CD1c-positive myeloid dendritic cell (primary cell): ENCODE data around the gene KITLG.
"Not testable (repeated sequence)": the region's sequence is repeated elsewhere in the genome, so short reads cannot be mapped to it uniquely, and the experiment has no call there.

Source experiments
- DNase-seq: peaks from one replicate; pipeline ENCODE4 v3.0.0-alpha.2; 2016; ENCODE audit errors: extremely low spot score

The KITLG gene

DNA sequence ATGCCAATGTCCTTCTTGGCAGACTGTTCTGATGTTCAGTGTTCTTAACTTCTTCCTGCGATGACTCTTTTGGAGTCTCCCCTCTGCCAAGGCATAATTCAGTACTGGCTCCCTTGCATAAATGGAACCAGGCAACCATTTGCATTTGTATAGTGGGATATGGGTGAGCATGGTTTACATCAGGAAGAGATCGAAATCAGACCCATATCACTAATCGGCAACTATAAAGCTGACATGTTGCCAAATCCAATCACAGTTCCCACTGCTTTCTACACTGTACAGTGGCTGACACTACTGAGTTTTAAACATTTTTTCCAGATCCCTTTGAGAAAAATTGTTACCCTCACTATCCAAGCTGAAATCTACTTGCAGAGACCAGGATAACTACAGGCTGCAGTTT is 83.8 kb downstream of the KITLG start:
- DNase-seq = no peak

DNA sequence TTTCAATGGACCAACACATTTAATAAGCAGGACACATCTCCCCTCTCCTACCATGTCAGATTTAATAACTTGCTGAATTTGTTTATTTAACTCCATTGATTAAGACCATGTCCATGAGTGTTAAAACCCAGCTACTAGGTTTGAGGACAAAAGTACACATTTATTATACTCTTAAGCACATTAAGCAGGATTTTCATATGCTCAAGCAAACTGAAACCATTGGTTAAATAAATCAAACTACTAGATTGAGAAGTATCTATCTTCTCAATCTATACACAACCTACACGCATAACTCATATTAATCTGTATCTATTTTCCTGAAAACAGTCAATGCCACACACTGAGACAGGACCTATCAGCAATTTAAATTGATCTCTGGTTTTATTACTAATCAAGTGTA is 85.2 kb downstream of the KITLG start:
- DNase-seq = no peak

DNA sequence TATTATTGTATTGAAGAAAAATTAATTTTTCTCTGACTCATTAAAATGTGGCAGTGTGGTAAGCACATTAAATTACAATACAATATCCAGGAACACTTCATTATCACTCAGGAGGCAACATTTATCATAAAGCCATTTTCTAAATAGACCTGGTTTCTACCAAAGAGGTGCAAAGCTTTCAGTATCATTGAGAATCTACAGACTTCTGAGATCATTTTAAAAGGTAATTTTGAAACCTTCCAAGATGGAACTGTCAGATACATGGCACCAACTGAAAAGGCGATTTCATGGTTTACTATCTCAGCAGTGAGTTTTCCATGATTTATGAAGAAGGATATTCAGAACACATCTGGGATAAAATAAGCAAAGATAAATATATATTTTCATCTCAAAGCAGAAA is 85.8 kb downstream of the KITLG start:
- DNase-seq = no peak

DNA sequence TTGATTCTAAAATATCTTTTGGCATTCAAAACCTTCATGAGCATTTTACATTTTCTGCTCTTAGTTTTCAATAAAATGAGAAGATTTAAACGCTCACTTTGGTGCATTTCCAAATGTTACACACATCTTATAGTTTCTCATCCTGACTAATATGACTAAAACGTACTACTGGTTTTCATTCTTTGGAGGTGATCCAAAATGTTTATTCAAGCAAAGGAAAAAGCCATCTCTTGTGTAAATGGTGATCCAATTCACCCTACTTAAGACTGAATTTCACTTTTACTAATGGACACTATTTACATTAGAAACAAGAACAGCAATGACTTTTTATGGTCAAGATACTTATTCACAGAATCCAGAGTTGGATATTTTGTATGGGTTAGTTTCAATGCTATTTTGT is 86.6 kb downstream of the KITLG start:
- DNase-seq = no peak

DNA sequence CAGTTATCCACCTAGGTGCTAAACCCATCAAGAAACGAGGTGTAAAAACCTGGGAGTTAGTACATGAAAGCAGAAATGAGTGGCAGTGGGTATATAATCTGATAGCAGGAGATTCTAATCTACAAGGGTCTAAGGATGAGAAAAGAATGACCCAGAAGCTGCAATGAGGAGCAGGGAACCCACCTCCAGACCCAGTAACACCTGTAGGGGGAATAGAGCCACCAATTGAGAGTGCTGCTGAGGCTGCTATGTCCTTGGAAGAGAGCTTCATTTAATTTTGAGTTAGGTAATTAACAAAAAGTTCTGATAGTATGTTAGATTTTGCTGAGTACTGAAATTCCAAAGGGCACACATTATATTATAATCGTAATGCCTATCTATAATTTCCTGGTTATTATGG is 89.8 kb downstream of the KITLG start:
- no peak for DNase-seq

DNA sequence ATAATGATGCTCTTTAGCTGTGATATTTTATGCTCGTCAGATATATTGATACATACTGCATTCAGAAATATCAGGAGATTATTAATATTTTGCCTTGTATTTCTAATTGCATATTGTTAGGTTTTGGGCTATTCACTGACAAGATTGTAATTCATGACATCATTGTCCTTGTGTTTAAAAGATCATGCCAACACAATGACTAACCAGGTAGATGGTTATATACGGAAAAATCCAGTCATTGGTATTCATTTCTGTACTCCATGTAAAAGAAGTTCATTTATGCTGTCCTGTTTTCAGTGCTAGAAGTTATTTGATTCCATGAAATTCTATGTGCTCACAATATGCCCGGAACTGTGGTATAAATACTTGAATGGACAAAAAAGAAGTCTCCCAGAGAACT is 107.5 kb downstream of the KITLG start:
- DNase-seq = no peak

DNA sequence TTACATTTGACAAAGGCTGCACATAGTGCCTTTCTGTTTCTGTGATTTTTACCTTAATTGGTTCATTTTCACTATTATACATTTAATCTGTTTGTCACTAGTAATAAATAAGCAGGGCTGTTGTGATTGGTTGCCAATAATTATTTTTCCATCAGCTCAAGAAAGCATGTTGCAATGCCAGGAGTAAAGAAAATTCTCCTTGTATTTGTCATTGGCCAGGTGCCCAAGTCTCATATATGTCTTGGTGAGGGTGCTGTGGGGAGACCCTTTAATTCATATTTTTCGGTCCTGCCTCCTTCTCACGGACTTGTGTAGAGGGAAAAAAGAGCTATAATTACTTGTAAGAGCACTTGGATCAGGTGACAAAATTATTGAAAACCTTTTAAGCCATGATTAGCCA is 108.0 kb downstream of the KITLG start:
- no peak for DNase-seq

DNA sequence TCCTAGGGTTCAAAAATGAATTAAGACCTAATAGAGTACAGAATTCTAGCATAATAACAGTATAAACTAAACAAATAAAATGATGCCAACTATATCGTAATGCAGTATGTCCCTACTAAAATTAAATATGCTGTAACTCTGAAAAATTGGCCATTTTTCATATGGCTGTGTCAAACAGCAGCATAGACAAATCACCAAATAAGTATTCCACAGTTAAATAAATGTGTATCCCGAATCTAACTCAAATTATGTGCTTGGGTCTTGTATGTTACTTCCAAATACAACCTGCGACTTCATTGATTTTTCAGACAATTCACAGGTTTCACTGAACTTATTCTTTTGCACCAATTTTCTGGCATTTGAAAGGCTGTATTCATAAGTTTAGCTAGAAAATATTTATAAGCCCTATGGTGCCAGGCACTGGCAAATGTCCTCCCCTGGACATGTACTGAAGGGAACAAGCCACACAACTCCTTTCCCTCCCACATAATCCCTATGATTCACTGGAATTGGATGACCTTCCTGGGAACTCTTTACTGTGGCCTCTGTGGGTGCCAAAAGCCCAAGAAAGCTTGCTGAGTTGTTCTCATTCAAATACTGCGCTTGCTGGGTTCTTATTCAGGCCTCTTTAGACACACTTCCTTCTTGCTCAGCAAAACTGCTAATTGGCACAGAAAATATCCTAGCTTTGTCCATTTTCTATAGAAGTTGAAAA is 108.8 kb downstream of the KITLG start:
- DNase-seq = no peak

DNA sequence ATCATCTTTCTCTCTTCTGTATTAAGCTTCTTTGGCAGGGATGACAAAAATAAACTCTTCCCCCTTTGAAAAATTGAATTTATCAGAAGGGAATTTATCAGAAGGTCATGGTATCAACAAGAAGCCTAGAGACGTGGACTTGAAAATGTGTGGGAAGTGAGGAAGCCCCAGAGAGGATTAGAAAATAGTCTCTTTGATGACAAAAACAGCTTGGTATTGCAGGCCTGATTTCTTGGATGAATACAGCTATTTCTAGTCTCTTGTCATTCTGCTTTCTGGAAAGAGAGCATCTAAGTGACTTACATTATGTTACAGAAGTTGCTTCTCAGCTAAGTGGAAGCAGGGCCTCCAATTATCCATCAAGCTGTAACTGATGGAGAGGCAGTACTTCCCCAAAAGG is 111.1 kb downstream of the KITLG start:
- DNase-seq = no peak

DNA sequence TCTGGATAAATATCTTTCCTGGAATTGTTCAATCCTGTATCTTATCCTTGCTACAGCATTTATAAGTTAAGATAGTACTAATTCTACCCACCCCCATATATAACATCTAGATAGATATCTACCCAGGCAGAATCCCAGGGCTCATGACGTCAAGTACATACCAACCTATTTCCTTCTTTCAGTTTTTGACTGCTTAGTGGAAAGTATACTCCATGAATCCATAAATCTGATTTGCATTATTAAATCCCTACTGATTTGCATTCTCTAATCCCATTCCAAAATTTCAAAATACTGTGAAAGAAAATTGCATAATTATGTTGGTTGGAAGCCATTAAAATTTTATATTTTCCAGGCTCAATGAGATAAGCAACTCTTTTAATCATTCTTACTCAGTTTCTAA is 111.7 kb downstream of the KITLG start:
- no peak for DNase-seq

DNA sequence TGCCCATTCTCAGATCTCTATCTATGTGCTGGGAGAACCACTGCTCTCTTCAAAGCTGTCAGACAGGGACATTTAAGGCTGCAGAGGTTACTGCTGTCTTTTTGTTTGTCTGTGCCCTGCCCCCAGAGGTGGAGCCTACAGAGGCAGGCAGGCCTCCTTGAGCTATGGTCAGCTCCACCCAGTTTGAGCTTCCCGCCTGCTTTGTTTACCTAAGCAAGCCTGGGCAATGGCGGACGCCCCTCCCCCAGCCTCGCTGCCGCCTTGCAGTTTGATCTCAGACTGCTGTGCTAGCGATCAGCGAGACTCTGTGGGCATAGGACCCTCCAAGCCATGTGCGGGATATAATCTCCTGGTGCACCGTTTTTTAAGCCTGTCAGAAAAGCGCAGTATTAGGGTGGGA is 113.6 kb downstream of the KITLG start:
- not testable (repeated sequence) for DNase-seq

DNA sequence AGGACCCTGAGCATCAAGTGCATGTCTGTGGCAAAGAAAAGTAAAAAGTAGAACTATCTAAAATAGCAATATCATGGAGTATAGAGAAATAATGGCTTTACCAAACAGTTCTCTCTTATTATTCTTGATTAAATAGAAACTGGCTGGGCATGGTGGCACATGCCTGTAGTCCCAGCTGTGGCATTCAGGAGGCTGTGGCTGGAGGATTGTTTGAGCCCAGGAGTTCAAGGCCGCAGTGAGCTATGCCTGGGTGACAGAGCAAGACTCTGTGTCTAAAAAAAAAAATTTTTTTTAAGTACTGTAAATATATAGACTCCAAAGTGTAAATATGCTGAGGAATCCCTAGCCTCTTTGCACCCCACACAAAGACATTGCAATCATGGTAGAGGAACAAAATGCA is 121.9 kb downstream of the KITLG start:
- DNase-seq = no peak

DNA sequence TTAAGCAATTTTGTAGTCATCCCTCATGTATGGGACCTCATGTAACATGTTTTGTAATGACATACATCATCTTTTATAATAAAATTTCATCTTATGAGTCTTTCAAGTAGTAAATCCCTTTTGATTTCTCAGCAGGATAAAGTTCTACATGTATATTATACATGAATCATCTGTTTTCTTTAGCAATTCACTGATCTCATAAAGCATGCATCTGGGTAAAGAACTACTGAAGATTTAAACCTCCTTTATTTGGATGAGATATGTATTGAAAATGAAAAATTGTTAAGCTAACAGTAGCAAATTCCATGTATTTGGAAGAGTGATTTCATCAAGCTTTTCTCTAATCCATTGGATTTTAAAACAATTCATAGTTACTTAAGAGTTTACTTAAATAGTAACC is 126.9 kb downstream of the KITLG start:
- no peak for DNase-seq

DNA sequence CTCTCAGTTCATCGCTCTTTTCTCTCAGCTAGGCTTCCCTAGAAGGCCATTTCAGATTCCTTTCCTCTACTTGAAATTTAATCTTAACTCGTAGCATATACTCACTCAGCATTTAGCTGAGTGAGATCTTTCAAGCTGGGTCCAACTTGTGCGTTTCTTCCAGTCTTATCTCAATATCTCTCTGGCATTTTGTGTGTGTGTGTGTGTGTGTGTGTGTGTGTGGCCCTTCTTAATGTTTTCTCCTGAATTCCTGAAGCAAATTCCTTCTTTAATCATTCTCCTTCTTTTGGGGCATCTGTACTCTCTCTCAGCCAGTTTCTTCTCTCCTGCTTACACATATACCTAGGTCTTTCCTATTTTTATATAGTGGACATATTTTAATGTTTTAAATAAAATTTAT is 129.1 kb downstream of the KITLG start:
- DNase-seq = no peak

DNA sequence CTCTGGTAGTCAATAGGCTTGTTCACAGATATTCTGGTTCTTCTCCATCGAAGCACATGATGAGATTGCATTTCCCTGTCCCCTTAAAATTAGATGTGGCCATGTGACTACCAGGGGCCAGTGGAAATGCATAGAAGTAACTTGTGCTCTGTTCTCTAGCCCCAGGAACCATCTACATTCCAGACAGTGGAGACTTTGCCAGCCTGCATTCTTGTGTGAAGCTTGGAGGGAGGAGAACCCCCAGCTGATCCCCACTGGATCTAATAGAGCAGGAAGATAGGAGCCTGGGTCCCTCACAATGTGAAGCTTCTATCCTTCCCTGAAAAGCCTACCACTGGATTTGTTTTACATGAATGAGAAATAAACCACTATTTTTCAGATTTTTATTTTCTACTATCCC is 130.1 kb downstream of the KITLG start:
- no peak for DNase-seq

DNA sequence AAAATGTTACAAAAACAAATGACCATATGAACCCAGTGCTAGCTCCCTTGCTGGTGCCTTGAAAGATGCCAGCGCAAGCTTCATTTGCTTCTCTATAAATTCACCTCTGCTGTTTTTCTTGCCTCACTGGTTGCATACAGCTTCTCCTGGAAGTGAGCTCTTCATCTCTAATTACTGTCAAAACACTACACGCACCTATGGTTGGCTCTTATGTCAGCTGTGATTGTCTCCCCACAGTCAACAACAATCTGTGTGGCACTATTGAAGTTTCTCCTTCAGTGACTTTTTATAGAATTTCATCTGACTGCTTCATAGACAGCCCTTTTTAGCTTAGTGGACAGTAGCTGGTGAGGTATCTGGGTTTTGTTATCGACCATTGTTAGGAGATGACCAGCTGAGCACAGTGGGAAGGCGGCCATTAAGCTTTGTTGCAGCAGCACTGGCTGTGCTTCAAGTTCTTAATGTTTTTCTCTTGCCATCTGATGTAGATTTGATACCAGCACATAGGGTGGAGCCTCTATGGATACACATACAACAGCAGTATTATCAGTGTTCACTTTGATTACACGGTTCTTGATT is 131.8 kb downstream of the KITLG start:
- DNase-seq = no peak

DNA sequence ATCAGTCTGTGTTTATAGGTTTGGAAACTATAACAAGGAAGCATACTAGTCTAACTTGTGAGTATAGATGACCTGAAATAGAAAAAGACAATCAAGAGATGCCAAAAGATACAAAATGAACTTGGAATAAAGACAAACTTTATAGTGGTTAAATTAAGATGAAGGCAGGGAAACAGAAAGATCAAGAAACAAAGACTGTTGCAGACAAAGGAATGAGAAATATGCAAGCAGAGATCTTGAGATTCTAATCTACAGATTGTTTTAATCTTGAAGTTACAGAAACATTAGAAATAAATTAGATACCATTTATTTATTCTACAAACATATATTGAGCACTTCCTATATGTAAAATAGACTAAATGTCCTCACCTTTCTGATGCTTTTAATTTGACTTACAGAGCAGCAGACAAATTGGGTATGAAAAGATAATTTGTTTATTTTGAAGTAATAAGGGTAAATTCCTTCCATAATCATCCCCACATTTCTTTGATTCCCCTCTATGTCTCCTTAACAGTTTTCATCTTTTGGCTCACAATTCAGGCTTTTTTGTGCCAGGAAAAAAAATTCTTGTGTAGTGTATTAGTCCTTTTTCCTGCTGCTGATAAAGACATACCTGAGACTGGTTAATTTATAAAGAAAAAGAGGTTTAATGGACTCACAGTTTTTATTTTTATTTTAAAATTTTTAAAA is 134.4 kb downstream of the KITLG start:
- no peak for DNase-seq

DNA sequence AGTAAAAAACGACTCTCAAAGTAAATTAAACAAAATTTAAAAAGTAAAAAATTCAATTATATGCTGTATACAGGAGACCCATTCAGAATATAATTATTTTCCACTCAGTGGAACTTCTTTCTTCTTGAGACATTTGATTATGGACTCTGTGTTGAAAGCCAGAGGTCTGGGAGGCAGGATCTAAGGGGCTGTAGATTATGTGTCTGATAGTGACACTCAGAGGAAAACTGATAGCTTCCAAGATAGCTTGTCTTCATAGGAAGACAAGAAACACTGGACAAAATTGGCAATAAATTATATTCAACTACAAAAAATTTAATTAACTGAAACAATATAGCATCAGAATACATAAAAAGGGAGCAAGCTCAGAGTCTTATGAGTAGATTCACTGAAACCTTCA is 135.8 kb downstream of the KITLG start:
- no peak for DNase-seq
